Mucosa of rectum (tissue), 2 donors: ENCODE results near the gene HOXA5.

ENCODE experiments used
- H3K27ac ChIP-seq, 2 donors: one replicate each; pipeline ENCODE4 v1.7.0; 2013; ENCODE audit warnings: inconsistent platforms in 2 of 2, low read depth in 2 of 2, low read length in 2 of 2
- H3K27me3 ChIP-seq, 2 donors: one replicate each; pipeline ENCODE4 v1.7.0; 2013; ENCODE audit warnings: low read length in 2 of 2; ENCODE audit not compliant: control insufficient read depth in 2 of 2, insufficient read depth in 2 of 2
- H3K36me3 ChIP-seq, 2 donors: one replicate each; pipeline ENCODE4 v1.7.0; 2013; ENCODE audit warnings: low read length in 2 of 2; ENCODE audit not compliant: control insufficient read depth in 2 of 2, insufficient read depth in 2 of 2
- H3K4me1 ChIP-seq, 2 donors: one replicate each; pipeline ENCODE4 v1.7.0; 2013; ENCODE audit warnings: low read length in 2 of 2, mild to moderate bottlenecking in 1 of 2; ENCODE audit not compliant: control insufficient read depth in 2 of 2, insufficient read depth in 2 of 2
- H3K4me3 ChIP-seq, 2 donors: one replicate each; pipeline ENCODE4 v1.7.0; 2013; ENCODE audit warnings: low read length in 2 of 2
- H3K9ac ChIP-seq, 2 donors: one replicate each; pipeline ENCODE4 v1.7.0; 2013; ENCODE audit warnings: low read length in 2 of 2, low read depth in 1 of 2, mild to moderate bottlenecking in 1 of 2
- H3K9me3 ChIP-seq, 2 donors: one replicate each; pipeline ENCODE4 v1.7.0; 2013; ENCODE audit warnings: low read length in 2 of 2; ENCODE audit not compliant: control insufficient read depth in 2 of 2
- donor health status: healthy.
- donor health status: Normal muscosa, but diverticular disease.

HOXA5 gene

GRCh38 chr7:27141137-27141922, 2.2 kb downstream of the HOXA5 start:
- peaks cover 24 to 60% of the 10 kb centered on the region in 2 donors for H3K4me1 ChIP-seq
- H3K27ac ChIP-seq: peak overlapping the region; percentile 93 to 99
- H3K4me3 ChIP-seq: peak overlapping the region; percentile 78 to 79
- no peaks in the 10 kb centered on the region for H3K9me3 ChIP-seq
- no peaks in the 10 kb centered on the region for H3K27me3 ChIP-seq
- H3K9ac ChIP-seq: peak overlapping the region; percentile 85 to 86
- H3K36me3 ChIP-seq: peaks cover 5 to 7% of the 10 kb centered on the region in 2 donors

- Histone ChIP-seq H3K4me1 (peaks cover 26 to 59% of the 10 kb centered on the region in 2 donors), H3K27ac (peak overlapping the region; percentile 79 to 80), H3K9me3 (no peaks in the 10 kb centered on the region), H3K27me3 (no peaks in the 10 kb centered on the region), H3K9ac (peak overlapping the region; percentile 61 to 86), H3K36me3 (peaks cover 3 to 5% of the 10 kb centered on the region in 2 donors), H3K4me3 (peak overlapping the region; percentile 75 to 78)
Observed at GRCh38 chr7:27140126-27140857, 3.2 kb downstream of the HOXA5 start.

GRCh38 chr7:27139334-27140125, 4.0 kb downstream of the HOXA5 start:
- Histone ChIP-seq H3K4me1 (peaks cover 28 to 58% of the 10 kb centered on the region in 2 donors), H3K27me3 (no peaks in the 10 kb centered on the region), H3K36me3 (peaks cover 0 to 3% of the 10 kb centered on the region in 2 donors), H3K27ac (peak overlapping the region; percentile 79 to 80), H3K9ac (peak overlapping the region; percentile 61 to 86), H3K4me3 (peak overlapping the region; percentile 75 to 78), H3K9me3 (no peaks in the 10 kb centered on the region)

GRCh38 chr7:27138985-27139333, 4.5 kb downstream of the HOXA5 start:
- Histone ChIP-seq H3K4me1 (peaks cover 32 to 58% of the 10 kb centered on the region in 2 donors), H3K9me3 (no peaks in the 10 kb centered on the region), H3K27me3 (no peaks in the 10 kb centered on the region), H3K4me3 (peak overlapping the region; percentile 75 to 78), H3K36me3 (no peaks in the 10 kb centered on the region), H3K9ac (peak overlapping the region; percentile 43 to 86), H3K27ac (peak overlapping the region; percentile 79 to 80)

GRCh38 chr7:27138472-27138871, 5.0 kb downstream of the HOXA5 start:
- Histone ChIP-seq H3K9me3 (no peaks in the 10 kb centered on the region), H3K27me3 (no peaks in the 10 kb centered on the region), H3K36me3 (no peaks in the 10 kb centered on the region), H3K9ac (peak overlapping the region; percentile 43 to 86), H3K4me3 (peak overlapping the region; percentile 75 to 78), H3K4me1 (peaks cover 36 to 60% of the 10 kb centered on the region in 2 donors), H3K27ac (peak overlapping the region; percentile 79 to 80)

GRCh38 chr7:27137640-27138315, 5.7 kb downstream of the HOXA5 start:
- peaks cover 41 to 60% of the 10 kb centered on the region in 2 donors for H3K4me1 ChIP-seq
- H3K9me3 ChIP-seq: no peaks in the 10 kb centered on the region
- H3K36me3 ChIP-seq: no peaks in the 10 kb centered on the region
- H3K9ac ChIP-seq: peak overlapping the region; percentile 15 to 86
- H3K27me3 ChIP-seq: no peaks in the 10 kb centered on the region
- H3K4me3 ChIP-seq: peak overlapping the region; percentile 33 to 78
- peak overlapping the region; percentile 79 to 80 for H3K27ac ChIP-seq

- no peaks in the 10 kb centered on the region for H3K27me3 ChIP-seq
- H3K4me1 ChIP-seq: peaks cover 52 to 63% of the 10 kb centered on the region in 2 donors
- peak overlapping the region; percentile 16 to 47 for H3K9ac ChIP-seq
- peak overlapping the region; percentile 23 to 64 for H3K27ac ChIP-seq
- H3K4me3 ChIP-seq: peak overlapping the region in 1 of 2 donors; percentile 32
- H3K36me3 ChIP-seq: no peaks in the 10 kb centered on the region
- no peaks in the 10 kb centered on the region for H3K9me3 ChIP-seq
Observed at GRCh38 chr7:27134392-27134791, 9.1 kb downstream of the HOXA5 start.

- Histone ChIP-seq H3K27me3 (no peaks in the 10 kb centered on the region), H3K4me3 (peak overlapping the region; percentile 24 to 32), H3K4me1 (peaks cover 59 to 70% of the 10 kb centered on the region in 2 donors), H3K9me3 (no peaks in the 10 kb centered on the region), H3K36me3 (peaks cover 0 to 3% of the 10 kb centered on the region in 2 donors), H3K27ac (peak overlapping the region; percentile 23 to 64), H3K9ac (peak overlapping the region in 1 of 2 donors; percentile 17)
Observed at GRCh38 chr7:27133409-27134231, 9.9 kb downstream of the HOXA5 start.

- Histone ChIP-seq H3K36me3 (peaks cover 0 to 7% of the 10 kb centered on the region in 2 donors), H3K4me1 (peaks cover 65 to 68% of the 10 kb centered on the region in 2 donors), H3K27ac (peak overlapping the region in 1 of 2 donors; percentile 64), H3K9me3 (no peaks in the 10 kb centered on the region), H3K9ac (no peak overlapping the region), H3K27me3 (no peaks in the 10 kb centered on the region), H3K4me3 (no peak overlapping the region)
Observed at GRCh38 chr7:27132978-27133377, 10.5 kb downstream of the HOXA5 start.
